Left ventricle myocardium inferior (tissue), 1 donor: Measurements from ENCODE around the gene WEE1. TPM values are rescaled to one million over a fixed set of nuclear protein-coding genes. Genes with fewer than 3 reads are reported as not detected.
"Not testable (repeated sequence)": the region's sequence is repeated elsewhere in the genome, so short reads cannot be mapped to it uniquely, and the experiment has no call there.

Experiments used
- DNase-seq: peaks from one replicate; pipeline ENCODE4 v3.0.0-alpha.2; 2020
- H3K27ac ChIP-seq: fragments of 200-600 bp; replicated peaks from 2 replicates; pipeline ENCODE4 v1.8.0; 2021
- H3K27me3 ChIP-seq: fragments of 200-600 bp; 2 replicates; pipeline ENCODE4 v1.8.0; 2021; ENCODE audit warnings: low read depth
- H3K36me3 ChIP-seq: fragments of 200-600 bp; 2 replicates; pipeline ENCODE4 v1.8.0; 2021
- H3K4me1 ChIP-seq: fragments of 200-600 bp; 2 replicates; pipeline ENCODE4 v1.8.0; 2021
- H3K4me3 ChIP-seq: fragments of 200-600 bp; 2 replicates; pipeline ENCODE4 v1.8.0; 2021; ENCODE audit warnings: mild to moderate bottlenecking, moderate library complexity
- H3K9me3 ChIP-seq: fragments of 200-600 bp; replicated peaks from 2 replicates; pipeline ENCODE4 v1.8.0; 2021
- CTCF ChIP-seq: fragments of 200-600 bp; IDR thresholded peaks from 2 replicates; pipeline ENCODE4 v1.8.0; 2021; ENCODE audit warnings: antibody characterized with exemption, mild to moderate bottlenecking, borderline replicate concordance
- intact Hi-C: fragments of 100-400 bp; cut with micrococcal nuclease; formaldehyde crosslinking; loops from one replicate; pipeline ENCODE4 v1.11.0; 2022
- total RNA-seq: library from RNA; stranded (reverse); fragmentation: NEBNext Ultra II Directional; extraction: Animal tissue kit (Norgen Biotek cat#: 25700); gene quantifications from one replicate; pipeline ENCODE4 v1.2.1, GENCODE V29; 2021
- donor health status: DM: no; HTN: yes; CAD: no; lungs with severe emphysema.

The WEE1 gene
- total RNA-seq, 1 donor from 2014 or later: 41.8 TPM

GRCh38 chr11:9616858-9617257 lies 43.4 kb downstream of the WEE1 start:
- no peaks in the 10 kb centered on the region for H3K36me3 ChIP-seq
- TF ChIP-seq CTCF: no peak
- H3K27me3 ChIP-seq: no peaks in the 10 kb centered on the region
- peaks cover 29% of the 10 kb centered on the region for H3K4me1 ChIP-seq
- no peaks in the 10 kb centered on the region for H3K9me3 ChIP-seq
- no peak overlapping the region for H3K27ac ChIP-seq
- H3K4me3 ChIP-seq: no peak overlapping the region
- intact Hi-C loops: no loop called here
- no peak for DNase-seq

- H3K36me3 ChIP-seq: no peaks in the 10 kb centered on the region
- peaks cover 22% of the 10 kb centered on the region for H3K4me1 ChIP-seq
- no peak overlapping the region for H3K27ac ChIP-seq
- DNase-seq: no peak
- no peaks in the 10 kb centered on the region for H3K27me3 ChIP-seq
- no peak overlapping the region for H3K4me3 ChIP-seq
- no peak for TF ChIP-seq CTCF
- no peaks in the 10 kb centered on the region for H3K9me3 ChIP-seq
- intact Hi-C loops: no loop called here
Observed at GRCh38 chr11:9617940-9618339, 44.5 kb downstream of the WEE1 start.

GRCh38 chr11:9619004-9619403 lies 45.5 kb downstream of the WEE1 start:
- no peak for DNase-seq
- no peak overlapping the region for H3K4me3 ChIP-seq
- H3K9me3 ChIP-seq: no peaks in the 10 kb centered on the region
- peaks cover 13% of the 10 kb centered on the region for H3K4me1 ChIP-seq
- TF ChIP-seq CTCF: no peak
- intact Hi-C loops: no loop called here
- no peaks in the 10 kb centered on the region for H3K27me3 ChIP-seq
- no peaks in the 10 kb centered on the region for H3K36me3 ChIP-seq
- H3K27ac ChIP-seq: no peak overlapping the region

- Histone ChIP-seq H3K4me3 (no peak overlapping the region), H3K27me3 (no peaks in the 10 kb centered on the region), H3K36me3 (no peaks in the 10 kb centered on the region), H3K9me3 (no peaks in the 10 kb centered on the region), H3K4me1 (peaks cover 11% of the 10 kb centered on the region), H3K27ac (no peak overlapping the region)
- no peak for TF ChIP-seq CTCF
- no peak for DNase-seq
- intact Hi-C loops: no loop called here
Observed at GRCh38 chr11:9619971-9620370, 46.5 kb downstream of the WEE1 start.

- intact Hi-C loops, H3K9me3 ChIP-seq, H3K36me3 ChIP-seq, H3K27me3 ChIP-seq, H3K27ac ChIP-seq, DNase-seq, H3K4me3 ChIP-seq: not testable (repeated sequence)
- peaks cover 30% of the 10 kb centered on the region for H3K4me1 ChIP-seq
Observed at GRCh38 chr11:9622353-9622752, 48.9 kb downstream of the WEE1 start.

- intact Hi-C loops, H3K27me3 ChIP-seq, DNase-seq, H3K27ac ChIP-seq, H3K9me3 ChIP-seq, H3K4me3 ChIP-seq, H3K36me3 ChIP-seq: not testable (repeated sequence)
- H3K4me1 ChIP-seq: peaks cover 30% of the 10 kb centered on the region
Observed at GRCh38 chr11:9623053-9623452, 49.6 kb downstream of the WEE1 start.

- intact Hi-C loops: no loop called here
Observed at GRCh38 chr11:9624448-9624847, 51.0 kb downstream of the WEE1 start.

More at GRCh38 chr11:9624448-9624847, 51.0 kb downstream of the WEE1 start:
- no peak for DNase-seq
- Histone ChIP-seq H3K27ac (no peak overlapping the region), H3K4me3 (no peak overlapping the region), H3K27me3 (no peaks in the 10 kb centered on the region), H3K4me1 (peaks cover 30% of the 10 kb centered on the region), H3K36me3 (no peaks in the 10 kb centered on the region), H3K9me3 (no peaks in the 10 kb centered on the region)
- no peak for TF ChIP-seq CTCF
